H1 (cell line): ENCODE results near the gene SV2B.

Experiments used
- CTCF ChIP-seq, 3 experiments: IDR thresholded peaks; 1 replicate in 2 of 3; 2 replicates in 1 of 3; pipeline versions ENCODE4 v1.5.1 to v1.6.1; 2011; ENCODE audit warnings: low read length in 3 of 3, mild to moderate bottlenecking in 3 of 3, inconsistent platforms in 2 of 3, low read depth in 1 of 3, moderate library complexity in 1 of 3; ENCODE audit not compliant: insufficient read depth in 1 of 3; ENCODE audit errors: control extremely low read depth in 1 of 3
- EGR1 ChIP-seq: IDR thresholded peaks from 2 replicates; pipeline ENCODE4 v1.6.1; 2011; ENCODE audit warnings: low read depth, low read length, borderline replicate concordance
- EP300 ChIP-seq, 2 experiments: IDR thresholded peaks; 1 replicate in 1 of 2; 2 replicates in 1 of 2; pipeline ENCODE4 v1.6.1; 2011 to 2012; ENCODE audit warnings: low read depth in 2 of 2, low read length in 2 of 2, mild to moderate bottlenecking in 2 of 2, borderline replicate concordance in 1 of 2, inconsistent platforms in 1 of 2, moderate library complexity in 1 of 2
- EZH2 ChIP-seq: fragments of 200-600 bp; sonication (generic); IDR thresholded peaks from 2 replicates; pipeline ENCODE4 v1.7.1; 2012; ENCODE audit warnings: low read depth, mild to moderate bottlenecking, moderate library complexity, low read length, inconsistent platforms; ENCODE audit not compliant: severe bottlenecking
- GABPA ChIP-seq: IDR thresholded peaks from 2 replicates; pipeline ENCODE4 v1.6.1; 2011; ENCODE audit warnings: mild to moderate bottlenecking, low read length, moderate library complexity, borderline replicate concordance; ENCODE audit not compliant: insufficient read depth
- POLR2A ChIP-seq, 2 experiments: IDR thresholded peaks; 1 replicate in 1 of 2; 2 replicates in 1 of 2; pipeline ENCODE4 v1.6.1; 2011; ENCODE audit warnings: low read depth in 2 of 2, low read length in 2 of 2, mild to moderate bottlenecking in 2 of 2; ENCODE audit errors: control extremely low read depth in 1 of 2
- RAD21 ChIP-seq, 2 experiments: IDR thresholded peaks in 1 of 2; conservative IDR thresholded peaks in 1 of 2; 2 replicates each; pipeline ENCODE4 v1.6.1; 2011; ENCODE audit warnings: low read depth in 2 of 2, low read length in 2 of 2, improper control_type of control experiment in 1 of 2, inconsistent platforms in 1 of 2, mild to moderate bottlenecking in 1 of 2, moderate library complexity in 1 of 2
- RFX5 ChIP-seq: IDR thresholded peaks from 2 replicates; pipeline ENCODE4 v1.6.1; 2011; ENCODE audit warnings: low read depth, low read length, improper control_type of control experiment, borderline replicate concordance
- RNF2 ChIP-seq: fragments of 200-900, 300-1000 bp; sonication (generic); IDR thresholded peaks from 2 replicates; pipeline ENCODE4 v1.7.1; 2016; ENCODE audit warnings: borderline replicate concordance, low read depth, mild to moderate bottlenecking, antibody characterized with exemption, low read length; ENCODE audit not compliant: poor library complexity, severe bottlenecking; ENCODE audit errors: missing control alignments
- TAF1 ChIP-seq: IDR thresholded peaks from 2 replicates; pipeline ENCODE4 v1.6.1; 2011; ENCODE audit warnings: mild to moderate bottlenecking, low read depth, low read length
- TCF12 ChIP-seq: IDR thresholded peaks from 2 replicates; pipeline ENCODE4 v1.6.1; 2011; ENCODE audit warnings: low read depth, mild to moderate bottlenecking, low read length
- TF ChIP-seq, protein P1 (sequence below): fragments of 300-600 bp; sonication (generic); IDR thresholded peaks from 2 replicates; pipeline ENCODE4 v1.7.1; 2012; ENCODE audit warnings: low read length, moderate library complexity, mild to moderate bottlenecking, inconsistent platforms; ENCODE audit not compliant: insufficient replicate concordance
- TF ChIP-seq, protein P2 (sequence below): IDR thresholded peaks from 2 replicates; pipeline ENCODE4 v1.6.1; 2011; ENCODE audit warnings: low read depth, mild to moderate bottlenecking, low read length; ENCODE audit not compliant: insufficient read depth

GRCh38 chr15:91146728-91147127, 46.7 kb downstream of the SV2B start:
- TF ChIP-seq GABPA (no peak), RNF2 (no peak), RAD21 (IDR thresholded peaks at IDR 0.05 in 1 of 2, conservative IDR thresholded peaks at IDR 0.05 in 1 of 2; ENCODE audit: low read depth in 2 of 2, low read length in 2 of 2) (no peak), TCF12 (no peak), EZH2 (no peak), RFX5 (no peak), CTCF (IDR thresholded peaks at IDR 0.05; ENCODE audit: control extremely low read depth in 1 of 3, insufficient read depth in 1 of 3, low read depth in 1 of 3, low read length in 3 of 3) (no peak), POLR2A (IDR thresholded peaks at IDR 0.05; ENCODE audit: control extremely low read depth in 1 of 2, low read depth in 2 of 2, low read length in 2 of 2) (no peak), EGR1 (no peak), TAF1 (no peak), EP300 (IDR thresholded peaks at IDR 0.05; ENCODE audit: borderline replicate concordance in 1 of 2, low read depth in 2 of 2, low read length in 2 of 2) (no peak)
- TF ChIP-seq, protein P1, sequence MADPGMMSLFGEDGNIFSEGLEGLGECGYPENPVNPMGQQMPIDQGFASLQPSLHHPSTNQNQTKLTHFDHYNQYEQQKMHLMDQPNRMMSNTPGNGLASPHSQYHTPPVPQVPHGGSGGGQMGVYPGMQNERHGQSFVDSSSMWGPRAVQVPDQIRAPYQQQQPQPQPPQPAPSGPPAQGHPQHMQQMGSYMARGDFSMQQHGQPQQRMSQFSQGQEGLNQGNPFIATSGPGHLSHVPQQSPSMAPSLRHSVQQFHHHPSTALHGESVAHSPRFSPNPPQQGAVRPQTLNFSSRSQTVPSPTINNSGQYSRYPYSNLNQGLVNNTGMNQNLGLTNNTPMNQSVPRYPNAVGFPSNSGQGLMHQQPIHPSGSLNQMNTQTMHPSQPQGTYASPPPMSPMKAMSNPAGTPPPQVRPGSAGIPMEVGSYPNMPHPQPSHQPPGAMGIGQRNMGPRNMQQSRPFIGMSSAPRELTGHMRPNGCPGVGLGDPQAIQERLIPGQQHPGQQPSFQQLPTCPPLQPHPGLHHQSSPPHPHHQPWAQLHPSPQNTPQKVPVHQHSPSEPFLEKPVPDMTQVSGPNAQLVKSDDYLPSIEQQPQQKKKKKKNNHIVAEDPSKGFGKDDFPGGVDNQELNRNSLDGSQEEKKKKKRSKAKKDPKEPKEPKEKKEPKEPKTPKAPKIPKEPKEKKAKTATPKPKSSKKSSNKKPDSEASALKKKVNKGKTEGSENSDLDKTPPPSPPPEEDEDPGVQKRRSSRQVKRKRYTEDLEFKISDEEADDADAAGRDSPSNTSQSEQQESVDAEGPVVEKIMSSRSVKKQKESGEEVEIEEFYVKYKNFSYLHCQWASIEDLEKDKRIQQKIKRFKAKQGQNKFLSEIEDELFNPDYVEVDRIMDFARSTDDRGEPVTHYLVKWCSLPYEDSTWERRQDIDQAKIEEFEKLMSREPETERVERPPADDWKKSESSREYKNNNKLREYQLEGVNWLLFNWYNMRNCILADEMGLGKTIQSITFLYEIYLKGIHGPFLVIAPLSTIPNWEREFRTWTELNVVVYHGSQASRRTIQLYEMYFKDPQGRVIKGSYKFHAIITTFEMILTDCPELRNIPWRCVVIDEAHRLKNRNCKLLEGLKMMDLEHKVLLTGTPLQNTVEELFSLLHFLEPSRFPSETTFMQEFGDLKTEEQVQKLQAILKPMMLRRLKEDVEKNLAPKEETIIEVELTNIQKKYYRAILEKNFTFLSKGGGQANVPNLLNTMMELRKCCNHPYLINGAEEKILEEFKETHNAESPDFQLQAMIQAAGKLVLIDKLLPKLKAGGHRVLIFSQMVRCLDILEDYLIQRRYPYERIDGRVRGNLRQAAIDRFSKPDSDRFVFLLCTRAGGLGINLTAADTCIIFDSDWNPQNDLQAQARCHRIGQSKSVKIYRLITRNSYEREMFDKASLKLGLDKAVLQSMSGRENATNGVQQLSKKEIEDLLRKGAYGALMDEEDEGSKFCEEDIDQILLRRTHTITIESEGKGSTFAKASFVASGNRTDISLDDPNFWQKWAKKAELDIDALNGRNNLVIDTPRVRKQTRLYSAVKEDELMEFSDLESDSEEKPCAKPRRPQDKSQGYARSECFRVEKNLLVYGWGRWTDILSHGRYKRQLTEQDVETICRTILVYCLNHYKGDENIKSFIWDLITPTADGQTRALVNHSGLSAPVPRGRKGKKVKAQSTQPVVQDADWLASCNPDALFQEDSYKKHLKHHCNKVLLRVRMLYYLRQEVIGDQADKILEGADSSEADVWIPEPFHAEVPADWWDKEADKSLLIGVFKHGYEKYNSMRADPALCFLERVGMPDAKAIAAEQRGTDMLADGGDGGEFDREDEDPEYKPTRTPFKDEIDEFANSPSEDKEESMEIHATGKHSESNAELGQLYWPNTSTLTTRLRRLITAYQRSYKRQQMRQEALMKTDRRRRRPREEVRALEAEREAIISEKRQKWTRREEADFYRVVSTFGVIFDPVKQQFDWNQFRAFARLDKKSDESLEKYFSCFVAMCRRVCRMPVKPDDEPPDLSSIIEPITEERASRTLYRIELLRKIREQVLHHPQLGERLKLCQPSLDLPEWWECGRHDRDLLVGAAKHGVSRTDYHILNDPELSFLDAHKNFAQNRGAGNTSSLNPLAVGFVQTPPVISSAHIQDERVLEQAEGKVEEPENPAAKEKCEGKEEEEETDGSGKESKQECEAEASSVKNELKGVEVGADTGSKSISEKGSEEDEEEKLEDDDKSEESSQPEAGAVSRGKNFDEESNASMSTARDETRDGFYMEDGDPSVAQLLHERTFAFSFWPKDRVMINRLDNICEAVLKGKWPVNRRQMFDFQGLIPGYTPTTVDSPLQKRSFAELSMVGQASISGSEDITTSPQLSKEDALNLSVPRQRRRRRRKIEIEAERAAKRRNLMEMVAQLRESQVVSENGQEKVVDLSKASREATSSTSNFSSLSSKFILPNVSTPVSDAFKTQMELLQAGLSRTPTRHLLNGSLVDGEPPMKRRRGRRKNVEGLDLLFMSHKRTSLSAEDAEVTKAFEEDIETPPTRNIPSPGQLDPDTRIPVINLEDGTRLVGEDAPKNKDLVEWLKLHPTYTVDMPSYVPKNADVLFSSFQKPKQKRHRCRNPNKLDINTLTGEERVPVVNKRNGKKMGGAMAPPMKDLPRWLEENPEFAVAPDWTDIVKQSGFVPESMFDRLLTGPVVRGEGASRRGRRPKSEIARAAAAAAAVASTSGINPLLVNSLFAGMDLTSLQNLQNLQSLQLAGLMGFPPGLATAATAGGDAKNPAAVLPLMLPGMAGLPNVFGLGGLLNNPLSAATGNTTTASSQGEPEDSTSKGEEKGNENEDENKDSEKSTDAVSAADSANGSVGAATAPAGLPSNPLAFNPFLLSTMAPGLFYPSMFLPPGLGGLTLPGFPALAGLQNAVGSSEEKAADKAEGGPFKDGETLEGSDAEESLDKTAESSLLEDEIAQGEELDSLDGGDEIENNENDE: no peak
- TF ChIP-seq, protein P2, sequence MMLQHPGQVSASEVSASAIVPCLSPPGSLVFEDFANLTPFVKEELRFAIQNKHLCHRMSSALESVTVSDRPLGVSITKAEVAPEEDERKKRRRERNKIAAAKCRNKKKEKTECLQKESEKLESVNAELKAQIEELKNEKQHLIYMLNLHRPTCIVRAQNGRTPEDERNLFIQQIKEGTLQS: no peak
